ENCODE measurements around the gene APOBEC3H.

The APOBEC3H gene

DNA sequence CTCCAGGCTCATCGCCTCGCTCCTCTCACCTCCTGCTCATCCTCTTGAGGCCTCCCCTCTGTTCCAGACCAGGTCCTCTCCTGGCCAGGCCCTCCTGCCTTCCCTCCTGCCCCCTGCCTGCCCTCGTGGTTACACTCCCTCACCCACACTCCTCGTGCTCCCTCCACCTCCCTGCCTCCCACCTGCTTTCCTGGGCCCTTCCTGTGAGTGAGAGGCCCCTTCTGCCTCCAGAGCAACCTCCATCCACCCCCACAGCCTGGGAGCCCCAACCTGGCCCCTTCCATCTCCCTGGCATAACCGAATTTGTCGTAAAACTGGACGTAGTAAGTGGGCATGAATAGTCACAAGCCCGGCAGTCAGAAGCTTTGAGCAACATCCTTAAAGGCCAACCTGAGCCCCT lies 15.4 kb upstream of the APOBEC3H start:
- no peak for DNase-seq

GRCh38 chr22:39083212-39084165 lies 13.6 kb upstream of the APOBEC3H start:
- DNase-seq = no peak

GRCh38 chr22:39084666-39085065 lies 12.4 kb upstream of the APOBEC3H start:
- no peak for DNase-seq

- DNase-seq = no peak
These were observed 9.9 kb upstream of the APOBEC3H start for GRCh38 chr22:39087098-39087497.

DNA sequence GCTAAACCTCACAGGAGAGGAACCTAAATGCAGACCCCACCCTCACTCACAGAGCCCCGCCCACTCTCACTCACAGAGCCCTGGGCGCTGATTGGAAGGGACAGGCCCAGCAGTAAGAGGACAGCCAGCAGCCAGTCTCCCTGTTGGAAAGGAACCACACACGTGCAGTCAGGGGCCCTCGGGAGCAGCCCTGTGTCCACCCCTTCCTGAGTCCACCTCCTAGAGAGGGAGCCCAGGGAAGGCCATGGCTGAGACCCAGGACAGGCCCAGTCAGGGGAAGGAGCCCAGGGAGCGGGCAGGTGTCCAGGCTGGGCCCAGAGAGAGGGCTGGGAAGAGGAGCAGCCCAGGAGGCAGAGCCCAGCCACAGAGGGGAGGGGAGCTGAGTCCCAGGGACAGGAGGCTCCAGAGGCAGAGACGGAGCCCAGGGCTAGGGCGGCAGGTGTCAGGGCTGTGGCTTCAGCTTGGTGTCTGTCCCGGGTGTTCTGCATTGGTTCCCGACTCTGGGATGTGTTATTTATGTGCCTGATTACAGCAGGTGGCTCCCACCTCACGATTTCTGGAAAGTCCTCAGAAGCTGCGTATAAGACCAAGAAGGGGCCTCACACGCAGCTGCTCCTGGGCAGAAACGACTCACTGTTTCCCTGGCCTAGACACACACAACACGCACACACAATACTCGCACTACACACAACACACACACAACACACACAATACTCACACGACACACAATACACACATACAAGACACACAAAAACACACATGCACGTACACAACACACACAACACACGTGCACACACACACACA lies 9.0 kb upstream of the APOBEC3H start:
- DNase-seq = no peak

DNA sequence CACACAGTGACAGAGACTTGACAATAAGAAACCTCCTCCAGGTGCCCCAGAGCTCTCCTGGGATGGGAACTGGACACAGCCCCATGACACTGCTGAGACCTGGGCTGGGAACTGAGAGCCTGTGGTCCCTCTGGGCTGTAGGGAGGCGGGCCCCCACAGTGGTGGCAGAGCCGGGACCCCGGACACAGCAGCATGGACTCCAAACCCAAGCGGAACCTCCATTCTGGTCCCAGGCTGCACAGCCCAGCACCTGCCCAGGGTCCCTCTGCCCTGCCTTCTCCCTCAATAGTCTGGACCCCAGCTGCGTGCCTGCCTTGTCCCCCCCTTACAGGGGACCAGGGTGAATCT lies 8.4 kb upstream of the APOBEC3H start:
- DNase-seq = no peak

DNA sequence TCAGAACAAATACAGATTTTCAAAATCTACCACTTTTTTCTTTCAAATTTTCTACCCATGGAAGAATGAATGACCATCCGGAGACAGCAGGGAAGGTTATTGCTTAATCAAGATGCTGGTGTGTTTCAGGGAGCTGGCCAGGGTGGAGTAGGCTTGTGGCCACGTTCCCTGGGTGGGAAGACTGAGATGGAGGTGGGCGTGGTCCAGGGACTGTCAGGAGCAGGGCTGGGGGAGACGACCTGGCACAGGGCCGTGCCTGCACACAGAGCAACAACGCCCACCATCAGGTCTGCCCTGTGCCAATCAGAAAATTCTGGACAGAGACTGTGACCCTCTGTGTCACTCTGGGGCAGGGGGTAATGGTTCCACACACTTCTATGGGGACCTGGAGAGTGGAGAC lies 7.1 kb upstream of the APOBEC3H start:
- DNase-seq = no peak

- peak; percentile 84 for DNase-seq
These were observed 6.5 kb upstream of the APOBEC3H start for GRCh38 chr22:39090426-39091064.

GRCh38 chr22:39091126-39092081 lies 5.6 kb upstream of the APOBEC3H start:
- DNase-seq = peak; percentile 39

DNA sequence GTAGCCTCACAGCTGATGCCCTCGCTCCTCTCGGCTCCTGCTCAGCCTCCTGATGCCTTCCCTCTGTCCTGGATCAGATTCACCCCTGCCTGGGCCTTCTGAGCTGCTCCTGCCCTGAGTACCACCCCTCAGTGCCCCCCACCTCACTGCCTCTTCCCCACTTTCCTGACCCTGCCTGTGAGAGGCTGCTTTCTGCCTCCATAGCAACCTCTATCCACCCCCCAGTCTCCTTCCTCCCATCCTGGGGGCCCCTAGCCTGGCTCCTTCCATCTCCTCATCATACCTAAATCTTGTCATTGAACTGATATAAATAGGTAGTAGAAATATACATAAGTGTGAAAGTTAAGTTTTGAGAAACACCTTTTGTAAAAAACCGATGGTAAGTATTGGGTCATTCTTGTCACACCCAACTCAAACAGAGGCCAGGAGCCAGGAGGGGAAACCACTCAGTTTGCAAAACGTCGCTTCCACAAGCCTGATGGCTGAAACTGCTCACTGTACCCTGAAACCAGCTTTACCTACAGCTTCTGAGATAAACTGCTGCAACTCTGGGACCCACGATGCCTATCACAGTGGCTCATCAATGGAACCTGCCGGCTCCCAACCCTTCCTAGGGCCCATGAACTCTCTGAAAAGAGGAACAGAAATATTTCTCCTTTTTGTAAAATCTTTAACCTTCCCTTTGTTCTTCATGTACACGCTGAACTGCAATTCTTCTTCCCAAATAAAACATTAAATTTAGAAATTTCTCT lies 4.8 kb upstream of the APOBEC3H start:
- peak; percentile 29 for DNase-seq

DNA sequence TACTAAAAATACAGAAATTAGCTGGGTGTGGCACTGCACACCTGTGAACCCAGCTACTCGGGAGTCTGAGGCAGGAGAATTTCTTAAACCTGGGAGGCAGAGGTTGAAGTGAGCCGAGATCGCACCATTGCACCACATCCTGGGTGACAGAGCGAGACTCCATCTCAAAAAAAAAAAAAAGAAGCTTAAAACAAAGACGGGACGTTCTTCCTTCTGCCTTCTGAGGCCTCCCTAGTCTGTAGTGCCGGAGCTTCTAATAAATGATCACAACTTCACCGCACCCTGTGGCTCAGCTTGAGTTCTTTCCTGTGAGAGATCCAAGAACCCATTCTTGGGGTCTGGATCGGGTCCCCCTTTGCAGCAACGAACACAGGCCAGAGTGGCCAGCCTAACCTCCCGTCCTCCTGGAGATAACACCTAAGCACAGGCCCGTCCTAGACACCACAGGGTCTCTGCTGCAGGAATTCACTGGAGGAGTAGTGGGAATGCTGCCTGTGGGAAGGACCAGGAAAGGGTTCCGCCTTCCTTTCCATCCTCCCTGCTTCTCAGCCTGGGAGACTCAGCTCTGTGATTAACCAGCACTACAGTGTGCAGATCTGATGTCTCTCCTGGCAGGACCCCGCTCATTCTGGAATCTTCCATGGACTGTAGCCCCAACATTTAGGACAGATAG lies 2.2 kb upstream of the APOBEC3H start:
- DNase-seq = no peak

DNA sequence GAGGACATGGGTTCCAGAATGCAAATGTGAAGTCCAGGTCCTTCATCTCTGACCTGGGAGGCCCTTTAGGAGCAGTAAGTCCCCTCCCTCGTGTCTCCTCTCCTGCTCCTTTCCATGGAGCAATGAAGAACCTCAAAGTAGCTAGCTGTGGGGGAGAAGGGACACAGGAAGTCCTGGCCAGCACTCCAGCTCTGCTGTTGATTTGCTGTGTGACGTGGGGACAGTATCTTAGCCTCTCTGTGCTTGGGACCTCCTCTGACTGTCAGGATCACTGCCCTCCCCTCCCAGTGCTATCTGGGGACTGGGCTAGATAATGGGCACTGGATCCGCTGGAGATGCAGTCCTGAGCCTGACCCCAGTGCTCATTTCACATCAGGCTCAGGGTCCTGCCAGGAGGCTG lies 1.1 kb upstream of the APOBEC3H start:
- DNase-seq = no peak

- no peak for DNase-seq
These were observed 982 bp downstream of the APOBEC3H start for GRCh38 chr22:39098026-39098425.

GRCh38 chr22:39098576-39098975 lies 1.5 kb downstream of the APOBEC3H start:
- DNase-seq = no peak

GRCh38 chr22:39101226-39101625 lies 4.2 kb downstream of the APOBEC3H start:
- DNase-seq = no peak

DNA sequence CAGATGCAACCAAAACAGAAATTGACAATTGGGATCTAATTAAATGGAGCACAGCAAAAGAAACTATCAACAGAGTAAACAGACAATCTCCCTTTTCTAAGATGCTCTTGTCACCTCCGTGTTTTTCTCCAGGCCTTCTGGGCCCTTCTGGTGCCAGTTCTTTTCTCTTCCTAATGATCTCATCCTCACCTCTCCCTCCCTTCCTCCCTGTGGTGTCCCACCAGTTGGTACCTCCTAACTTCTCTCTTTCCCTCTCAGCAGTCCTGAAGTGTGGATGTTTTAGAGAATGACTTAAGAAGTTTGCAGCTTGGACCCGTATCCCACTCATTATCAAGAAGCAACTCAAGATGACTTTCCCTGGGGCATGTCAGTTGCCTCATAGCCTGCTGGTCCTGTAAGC lies 6.4 kb downstream of the APOBEC3H start:
- DNase-seq = no peak

GRCh38 chr22:39106326-39106725 lies 9.3 kb downstream of the APOBEC3H start:
- no peak for DNase-seq

- DNase-seq = no peak
These were observed 11.4 kb downstream of the APOBEC3H start for GRCh38 chr22:39108487-39108886.

- no peak for DNase-seq
These were observed 12.3 kb downstream of the APOBEC3H start for GRCh38 chr22:39109361-39109760.

GRCh38 chr22:39110631-39111561 lies 13.9 kb downstream of the APOBEC3H start:
- DNase-seq = no peak
